GM18868 (cell line): ENCODE measurements around the gene RABGAP1L.
"Not testable (repeated sequence)": the region's sequence is repeated elsewhere in the genome, so short reads cannot be mapped to it uniquely, and the experiment has no call there.

Experiments
- ATAC-seq: cut with Tn5 transposase; IDR thresholded peaks from one replicate; pipeline ENCODE4 v1.9.1; 2021; ENCODE audit warnings: mild to moderate bottlenecking, moderate library complexity; ENCODE audit not compliant: unreplicated experiment

RABGAP1L gene

DNA sequence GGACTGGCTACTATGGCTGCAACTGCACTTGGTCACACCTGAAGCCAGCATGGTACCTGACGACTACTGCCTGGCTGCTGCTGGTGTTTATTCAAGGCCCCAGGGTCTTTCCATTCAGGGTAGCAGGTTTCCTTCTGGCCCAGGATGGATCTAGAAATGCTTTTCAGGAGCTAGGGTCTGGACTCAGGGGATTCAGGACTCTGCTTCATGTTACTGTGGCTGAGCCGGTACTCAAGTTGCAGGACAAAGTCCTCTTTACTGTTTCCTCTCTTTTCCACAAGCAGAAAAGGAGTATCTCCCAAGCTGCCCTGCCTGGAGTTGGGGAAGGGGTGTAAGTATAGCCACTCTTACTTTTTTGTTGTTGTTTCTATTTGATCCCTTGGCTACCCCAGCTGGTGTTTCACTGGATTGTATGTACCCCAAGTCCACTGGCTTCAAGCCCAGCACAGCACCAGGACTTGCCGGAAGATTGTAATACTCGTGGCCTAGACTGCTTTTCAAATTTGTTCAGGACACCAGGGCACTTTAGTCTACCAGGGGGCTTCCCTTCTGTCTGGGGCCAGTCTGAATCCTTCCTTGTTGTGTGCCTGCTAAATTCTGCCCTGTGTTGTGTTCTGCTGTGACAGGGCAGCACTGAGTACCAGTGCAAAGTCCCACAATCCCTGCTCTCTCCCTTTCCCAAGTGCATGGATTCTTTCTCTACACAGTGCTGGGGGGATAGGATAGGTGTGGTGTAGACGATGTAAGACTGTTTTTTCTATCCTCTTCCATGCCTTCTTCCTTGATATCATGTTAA is 536.9 kb downstream of the RABGAP1L start:
- no peak for ATAC-seq

DNA sequence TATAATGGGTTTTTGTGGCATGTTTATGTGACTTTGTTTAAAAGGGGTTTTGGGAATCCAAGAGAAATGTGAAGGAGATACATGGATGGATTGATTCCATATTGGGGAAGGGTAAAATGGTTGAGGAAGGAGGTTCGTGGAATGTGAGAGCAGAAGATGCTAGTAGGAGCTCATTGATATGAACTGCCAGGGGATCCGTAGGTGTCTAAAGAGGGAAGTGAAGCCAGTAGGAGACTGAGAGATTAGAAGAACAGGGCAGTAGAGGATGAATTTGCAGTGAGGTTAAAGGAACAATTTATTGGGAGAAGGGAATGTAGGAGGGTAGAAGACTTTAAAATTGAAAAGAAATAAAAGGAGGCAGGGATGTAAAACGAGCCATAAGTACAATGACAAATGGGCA is 541.0 kb downstream of the RABGAP1L start:
- ATAC-seq: no peak

DNA sequence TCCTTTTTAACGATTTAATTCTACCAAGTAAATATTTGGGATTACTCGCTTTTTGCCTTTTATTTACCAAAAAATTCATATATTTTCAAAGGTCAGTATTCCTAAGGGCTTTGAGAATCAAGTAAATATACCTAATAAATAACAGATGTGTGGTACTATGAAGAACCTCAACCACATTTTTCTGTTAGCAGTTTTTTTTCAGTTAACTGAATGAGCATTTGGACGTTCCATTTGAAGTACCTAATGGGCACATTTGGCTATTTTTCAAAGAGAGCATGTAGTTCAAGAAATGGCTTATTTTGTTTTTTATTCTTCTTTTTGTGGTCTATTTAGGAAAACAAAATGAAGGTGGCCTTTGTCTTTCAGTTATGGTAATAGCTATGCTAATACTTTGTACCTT is 541.5 kb downstream of the RABGAP1L start:
- no peak for ATAC-seq

DNA sequence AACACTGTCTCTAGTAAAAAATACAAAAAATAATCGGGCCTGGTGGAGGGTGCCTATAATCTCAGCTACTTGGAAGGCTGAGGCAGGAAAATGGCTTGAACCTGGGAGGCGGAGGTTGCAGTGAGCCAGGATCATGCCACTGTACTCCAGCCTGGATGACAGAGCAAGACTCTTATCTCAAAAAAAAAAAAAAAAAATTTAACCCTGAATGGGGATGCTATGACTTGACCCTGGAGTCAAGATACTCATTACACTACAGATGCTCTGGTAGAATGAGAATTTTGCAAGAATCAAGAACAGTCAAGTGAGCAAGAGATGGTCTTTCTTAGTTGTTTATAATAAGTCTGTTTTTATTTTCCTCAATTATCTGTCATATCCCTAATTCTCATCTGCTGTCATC is 542.2 kb downstream of the RABGAP1L start:
- ATAC-seq: no peak

DNA sequence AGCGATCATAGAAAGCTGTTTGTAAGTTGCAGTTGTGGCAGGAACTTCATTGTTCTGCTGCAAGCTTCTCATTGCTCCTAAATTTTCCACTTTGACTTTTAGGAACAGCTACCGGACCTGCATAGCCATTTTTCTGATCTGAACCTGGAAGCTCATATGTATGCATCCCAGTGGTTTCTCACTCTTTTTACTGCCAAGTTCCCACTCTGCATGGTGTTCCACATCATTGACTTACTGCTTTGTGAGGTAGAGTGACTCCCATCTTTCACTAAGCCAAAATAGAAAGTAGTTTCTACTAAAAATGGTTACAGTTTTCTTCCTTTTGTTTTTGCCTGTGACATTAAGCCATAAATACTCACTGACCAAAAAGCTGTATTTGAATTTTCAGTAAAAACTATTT is 542.7 kb downstream of the RABGAP1L start:
- no peak for ATAC-seq

DNA sequence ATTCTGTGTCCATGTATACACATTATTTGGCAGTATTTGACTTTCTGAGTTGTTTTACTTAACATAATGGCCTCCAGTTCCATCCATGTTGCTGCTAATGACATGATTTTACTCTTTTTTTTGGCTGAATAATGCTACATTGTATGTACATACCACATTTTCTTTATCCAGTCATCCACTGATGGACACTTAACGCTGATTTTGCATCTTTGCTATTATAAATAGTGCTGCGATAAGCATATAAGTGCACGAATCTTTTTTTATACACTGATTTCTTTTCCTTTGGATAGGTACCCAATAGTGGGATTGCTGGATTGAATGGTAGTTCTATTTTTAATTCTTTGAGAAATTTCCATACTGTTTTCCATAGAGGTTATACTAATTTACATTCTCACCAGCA is 544.0 kb downstream of the RABGAP1L start:
- no peak for ATAC-seq

DNA sequence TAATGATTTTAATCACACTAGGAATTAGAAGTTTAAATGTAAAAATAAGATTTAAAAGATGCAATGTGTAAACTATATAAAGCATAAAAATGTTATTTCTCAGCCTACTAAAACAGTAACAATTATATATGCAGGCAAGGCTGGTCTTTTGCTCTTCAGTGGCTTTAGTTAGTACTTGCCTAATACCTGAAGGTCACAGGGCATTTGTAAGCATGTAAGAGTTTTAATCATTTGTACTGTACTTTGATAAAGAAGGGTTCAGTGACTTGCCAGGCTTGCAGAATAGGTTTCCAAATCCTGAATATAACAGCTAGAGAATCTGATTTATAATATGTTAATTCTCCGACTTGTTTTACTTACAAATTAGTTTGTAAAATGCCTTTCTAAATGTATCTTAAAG is 545.0 kb downstream of the RABGAP1L start:
- no peak for ATAC-seq

DNA sequence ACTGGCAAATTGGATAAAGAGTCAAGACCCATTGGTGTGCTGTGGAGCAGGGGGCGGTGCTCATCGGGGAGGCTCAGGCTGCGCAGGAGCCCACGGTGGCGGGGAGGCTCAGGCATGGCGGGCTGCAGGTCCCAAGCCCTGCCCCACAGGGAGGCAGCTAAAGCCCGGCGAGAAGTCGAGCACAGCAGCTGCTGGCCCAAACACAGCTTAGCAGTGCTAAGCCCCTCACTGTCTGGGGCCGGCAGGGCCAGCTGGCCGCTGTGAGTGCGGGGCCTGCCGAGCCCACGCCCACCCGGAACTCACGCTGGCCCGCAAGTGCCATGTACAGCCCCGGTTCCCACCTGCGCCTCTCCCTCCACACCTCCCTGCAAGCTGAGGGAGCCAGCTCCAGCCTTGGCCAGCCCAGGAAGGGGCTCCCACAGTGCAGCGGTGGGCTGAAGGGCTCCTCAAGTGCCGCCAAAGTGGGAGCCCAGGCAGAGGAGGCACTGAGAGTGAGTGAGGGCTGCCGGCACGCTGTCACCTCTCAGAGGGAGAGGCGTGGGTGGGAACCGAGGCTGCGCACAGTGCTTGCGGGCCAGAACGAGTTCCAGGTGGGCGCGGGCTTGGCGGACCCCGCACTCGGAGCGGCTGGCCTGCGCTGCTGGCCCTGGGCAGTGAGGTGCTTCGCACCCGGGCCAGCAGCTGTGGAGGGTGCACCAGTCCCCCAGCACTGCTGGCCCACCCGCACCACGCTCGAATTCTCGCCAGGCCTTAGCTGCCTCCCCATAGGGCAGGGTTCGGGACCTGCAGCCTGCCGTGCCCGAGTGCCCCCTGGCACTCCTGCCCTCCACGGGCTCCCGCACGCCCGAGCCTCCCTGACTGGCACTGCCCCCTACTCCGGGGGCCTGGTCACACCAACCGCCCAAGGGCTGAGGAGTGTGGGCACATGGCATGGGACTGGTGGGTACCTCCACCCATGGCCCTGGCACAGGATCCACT is 551.8 kb downstream of the RABGAP1L start:
- ATAC-seq: no peak

DNA sequence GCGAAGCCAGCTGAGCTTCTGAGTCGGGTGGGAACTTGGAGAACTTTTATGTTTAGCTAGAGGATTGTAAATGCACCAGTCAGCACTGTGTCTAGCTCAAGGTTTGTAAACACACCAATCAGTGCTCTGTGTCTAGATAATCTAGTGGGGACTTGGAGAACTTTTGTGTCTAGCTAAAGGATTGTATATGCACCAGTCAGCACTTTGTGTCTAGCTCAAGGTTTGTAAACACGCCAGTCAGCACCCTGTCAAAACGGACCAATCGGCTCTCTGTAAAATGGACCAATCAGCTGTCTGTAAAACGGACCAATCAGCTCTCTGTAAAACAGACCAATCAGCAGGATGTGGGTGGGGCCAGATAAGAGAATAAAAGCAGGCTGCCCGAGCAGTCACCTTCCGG is 552.5 kb downstream of the RABGAP1L start:
- ATAC-seq: not testable (repeated sequence)

DNA sequence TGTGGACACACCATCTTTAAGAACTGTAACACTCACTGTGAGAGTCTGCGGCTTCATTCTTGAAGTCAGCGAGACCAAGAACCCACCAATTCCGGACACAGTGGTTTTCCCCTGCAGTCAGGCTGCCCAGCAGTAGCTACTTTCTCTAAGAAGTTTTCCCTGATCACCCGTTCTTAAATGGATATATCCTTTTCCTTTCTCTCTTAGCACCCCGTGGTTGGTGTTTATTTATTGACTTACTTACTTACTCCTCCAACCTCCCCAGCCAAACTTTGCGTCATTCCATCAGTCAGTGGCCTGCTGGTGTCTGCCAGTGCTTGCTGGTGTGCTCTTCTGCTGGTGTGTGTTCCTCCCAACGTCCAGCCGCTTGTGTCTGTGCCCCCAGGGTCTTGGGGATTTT is 553.2 kb downstream of the RABGAP1L start:
- ATAC-seq: no peak

DNA sequence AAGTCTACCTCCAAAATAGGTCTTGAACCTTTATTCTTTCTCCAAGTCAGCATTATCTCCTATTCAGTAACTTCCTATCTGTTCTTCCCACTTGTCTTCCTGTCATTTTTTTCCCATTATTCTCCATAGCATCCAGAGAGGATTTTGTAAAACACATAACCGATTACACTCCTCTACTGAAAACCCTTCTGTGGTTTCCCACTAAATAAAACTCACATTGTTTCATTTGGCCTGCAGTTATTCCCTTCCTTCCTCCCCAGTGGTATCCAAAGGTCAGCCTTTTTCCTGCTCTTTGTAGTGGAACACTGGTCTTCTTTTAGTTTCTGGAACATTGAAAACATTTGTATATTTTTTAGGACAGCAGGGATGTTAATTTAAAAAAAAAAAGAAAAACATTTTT is 554.5 kb downstream of the RABGAP1L start:
- no peak for ATAC-seq

DNA sequence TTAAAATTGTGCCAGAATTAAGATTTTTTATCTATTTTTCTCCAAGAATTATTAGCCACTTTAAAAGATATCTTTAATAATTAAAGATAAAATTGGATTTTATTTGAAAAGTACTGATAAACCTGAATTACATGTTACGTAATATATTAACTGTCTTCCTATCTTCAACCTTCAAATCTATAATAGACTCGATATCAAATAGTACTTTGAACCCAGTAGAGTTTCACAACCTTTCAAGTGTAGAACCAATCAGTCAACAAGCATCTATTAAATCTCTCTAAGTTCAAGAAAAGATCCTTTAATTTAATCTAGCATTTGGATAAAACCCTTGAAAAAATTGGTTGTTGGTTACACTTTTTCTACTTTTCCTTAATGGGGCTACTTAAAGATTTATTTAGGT is 559.9 kb downstream of the RABGAP1L start:
- no peak for ATAC-seq

DNA sequence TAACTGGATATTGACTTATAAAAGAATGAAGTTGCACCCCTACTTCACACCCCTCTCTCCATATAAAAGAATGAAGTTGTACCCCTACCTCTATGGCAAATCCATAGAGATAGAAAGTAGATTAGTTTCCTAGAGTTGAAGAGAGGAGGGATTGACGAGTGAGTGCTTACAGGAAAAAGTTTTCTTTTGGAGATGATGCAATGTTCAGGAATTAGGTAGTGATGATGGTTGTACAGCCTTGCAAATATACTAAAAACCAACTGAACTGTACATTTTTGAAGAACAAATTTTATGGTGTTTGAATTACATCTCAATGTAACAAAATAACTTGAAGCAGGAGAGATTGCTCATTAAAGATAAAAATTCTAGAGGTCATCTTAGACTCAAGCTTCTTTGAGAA is 561.3 kb downstream of the RABGAP1L start:
- no peak for ATAC-seq

DNA sequence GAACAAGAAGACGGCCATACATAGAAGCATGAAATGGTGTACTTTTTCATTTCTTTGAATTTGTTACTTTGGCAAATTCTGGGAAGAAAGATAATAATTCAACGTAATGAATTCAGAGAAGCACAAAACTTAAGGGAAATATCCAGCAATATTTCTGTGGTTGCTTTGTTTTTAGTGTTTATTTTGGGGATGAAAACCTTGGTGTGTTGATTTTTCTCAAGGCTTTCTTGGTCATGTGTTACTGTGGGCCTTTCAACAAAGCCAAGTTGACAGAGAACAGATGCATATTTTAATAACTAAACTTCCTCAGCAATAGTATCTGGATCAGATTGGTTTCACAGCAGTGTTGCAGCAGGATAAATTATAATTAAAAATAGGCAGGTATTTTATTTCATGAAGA is 561.9 kb downstream of the RABGAP1L start:
- no peak for ATAC-seq

DNA sequence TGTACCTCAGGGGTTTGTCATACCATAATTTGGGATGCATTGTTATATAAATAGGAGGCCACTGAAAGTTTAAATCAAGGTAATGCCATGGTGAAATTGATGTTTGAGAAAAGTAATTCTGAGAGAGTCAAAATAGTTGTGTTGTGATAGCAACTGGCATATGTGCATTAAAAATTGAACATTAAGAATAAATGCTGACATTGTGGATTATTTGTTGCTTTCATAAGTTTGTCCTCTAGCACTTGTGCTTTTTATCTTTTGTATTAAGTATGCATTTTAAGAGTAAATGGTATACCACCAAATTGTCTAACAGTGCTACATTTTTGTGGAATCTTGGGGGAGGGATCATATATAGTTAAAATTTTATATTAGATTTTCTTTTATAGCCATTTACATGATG is 564.5 kb downstream of the RABGAP1L start:
- ATAC-seq: no peak

DNA sequence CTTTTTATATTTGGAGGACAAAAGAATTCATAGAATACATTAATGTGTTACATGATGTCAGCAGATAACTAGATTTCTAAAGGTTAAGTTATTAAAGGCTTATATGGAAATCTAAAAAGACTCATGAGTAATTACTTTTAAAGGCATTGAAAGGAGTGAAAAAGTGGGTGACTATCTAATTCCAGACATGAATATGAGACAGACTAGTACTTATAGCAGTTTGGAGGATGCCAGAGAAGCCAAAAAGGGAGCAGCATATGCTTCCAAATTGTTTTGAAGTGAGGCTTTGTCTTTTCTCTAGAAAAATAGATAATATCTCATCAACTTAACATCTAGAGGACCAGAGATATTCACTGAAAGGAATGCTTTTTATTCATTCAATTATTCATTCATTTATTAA is 564.9 kb downstream of the RABGAP1L start:
- ATAC-seq: no peak

DNA sequence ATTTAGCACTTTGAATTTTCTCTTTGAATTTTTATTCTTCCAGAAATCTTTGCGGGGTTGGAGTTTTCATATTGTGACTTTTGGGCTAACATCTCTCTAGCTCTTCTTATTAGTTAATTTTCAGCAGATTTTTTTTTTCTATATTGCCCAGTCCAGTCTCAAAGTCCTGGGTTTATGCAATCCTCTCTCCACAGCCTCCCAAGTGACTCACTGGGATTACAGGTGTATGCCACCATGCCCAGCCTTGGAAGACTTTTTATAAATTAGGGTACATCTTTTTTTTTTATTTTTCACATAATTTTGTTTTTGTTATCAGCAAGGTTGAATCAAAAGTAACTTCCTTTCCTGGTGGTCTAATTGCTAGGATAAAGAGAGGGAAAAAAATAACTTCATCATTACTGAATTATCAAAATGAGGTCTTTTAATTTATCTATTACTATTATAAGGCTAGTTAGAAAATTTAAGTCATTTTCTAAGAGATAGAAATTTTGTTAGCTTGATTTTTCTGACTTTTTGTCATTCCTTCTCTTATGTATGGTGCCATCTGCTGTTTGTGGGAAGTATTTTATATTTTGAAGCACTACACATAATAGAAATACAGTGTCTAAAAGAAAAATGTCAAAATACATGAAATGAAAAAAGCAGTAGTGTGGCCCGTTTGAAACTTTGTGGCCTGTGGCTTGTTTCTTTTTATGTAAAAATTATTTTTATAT is 567.0 kb downstream of the RABGAP1L start:
- ATAC-seq: no peak

DNA sequence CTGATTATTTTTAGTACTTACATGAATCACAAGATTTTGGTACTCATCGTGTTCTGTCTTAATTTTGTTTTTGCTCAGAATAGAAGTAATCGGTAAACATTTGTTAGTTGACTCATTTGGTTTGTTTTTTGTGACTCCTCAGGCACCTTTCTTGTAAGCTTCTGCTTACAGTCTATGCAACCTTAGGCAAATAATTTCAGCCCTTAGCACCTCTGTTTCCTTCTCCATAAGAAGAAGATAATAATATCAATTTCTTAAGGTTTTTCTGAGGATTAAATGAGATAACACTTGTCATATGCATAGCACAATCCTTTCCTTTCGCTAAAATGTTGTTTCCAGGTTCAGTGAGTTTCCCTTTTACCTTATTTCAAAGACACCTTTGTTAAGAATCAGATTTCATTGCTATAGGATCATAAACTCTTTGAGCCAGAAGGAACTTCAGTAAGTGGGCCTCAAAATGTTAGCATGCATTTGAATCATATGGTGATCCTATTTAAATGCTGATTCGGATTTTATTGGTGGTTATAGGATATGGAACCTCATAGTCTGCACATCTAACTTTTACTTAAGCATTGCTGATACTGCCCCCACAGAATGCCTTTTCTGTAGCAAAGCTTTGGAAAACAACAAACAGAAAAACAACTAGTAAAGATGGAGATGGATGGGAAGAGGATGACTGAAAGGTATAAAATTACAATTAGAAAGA is 567.7 kb downstream of the RABGAP1L start:
- no peak for ATAC-seq

DNA sequence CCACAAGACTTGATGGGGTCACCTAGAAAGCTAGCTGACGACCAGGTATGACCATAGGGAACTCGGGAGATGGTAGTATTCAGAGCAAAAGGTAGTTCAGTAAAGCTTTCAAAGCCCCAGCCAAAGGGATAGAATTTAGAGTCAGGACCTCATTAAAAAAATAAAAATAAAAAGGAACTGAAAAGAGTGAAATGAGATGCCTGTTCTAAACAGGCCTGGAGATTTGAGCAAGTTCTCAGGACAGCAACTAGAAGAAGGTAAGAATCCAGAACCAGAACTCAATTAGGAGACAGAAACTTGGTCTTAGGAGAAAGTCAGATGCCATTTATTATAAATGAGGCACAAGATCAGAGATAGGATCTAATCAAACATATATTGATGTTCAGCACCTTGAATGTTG is 575.0 kb downstream of the RABGAP1L start:
- no peak for ATAC-seq

DNA sequence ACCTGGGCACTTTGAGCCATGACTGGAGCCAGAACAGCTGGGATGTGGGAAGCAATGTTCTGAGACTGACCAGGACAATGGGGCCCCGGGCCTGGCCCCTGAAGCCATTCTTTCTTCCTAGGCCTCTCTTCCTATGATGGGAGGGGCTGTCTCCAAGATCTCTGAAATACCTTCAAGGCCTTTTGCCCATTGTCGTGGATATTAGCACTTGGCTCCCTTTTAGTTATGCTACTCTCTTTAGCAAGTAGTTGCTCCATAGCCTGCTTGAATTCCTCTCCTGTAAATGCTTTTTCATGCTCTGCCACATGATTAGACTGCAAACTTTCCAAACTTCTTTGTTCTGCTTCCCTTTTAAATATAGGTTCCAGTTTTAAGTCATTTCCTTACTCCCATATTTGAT is 577.5 kb downstream of the RABGAP1L start:
- ATAC-seq: no peak
